Retinal pigment epithelial cell (primary cell): ENCODE results near the gene CHMP6.
A peak's percentile ranks its signal among the peaks of the same experiment; 100 is the strongest.

ENCODE experiments used
- DNase-seq: peaks from one replicate; pipeline ENCODE4 v3.0.0-alpha.2; 2010; ENCODE audit warnings: low read depth
- H3K4me3 ChIP-seq: 2 replicates; pipeline ENCODE4 v1.5.1; 2011; ENCODE audit warnings: mild to moderate bottlenecking, low read length, control low read depth, moderate library complexity
- CTCF ChIP-seq: conservative IDR thresholded peaks from 2 replicates; pipeline ENCODE4 v1.5.1; 2011; ENCODE audit warnings: low read depth, low read length, control low read depth, inconsistent platforms

CHMP6 gene

GRCh38 chr17:80983545-80983944, 8.1 kb upstream of the CHMP6 start:
- no peak for DNase-seq
- no peak for TF ChIP-seq CTCF
- no peak overlapping the region for H3K4me3 ChIP-seq

DNA sequence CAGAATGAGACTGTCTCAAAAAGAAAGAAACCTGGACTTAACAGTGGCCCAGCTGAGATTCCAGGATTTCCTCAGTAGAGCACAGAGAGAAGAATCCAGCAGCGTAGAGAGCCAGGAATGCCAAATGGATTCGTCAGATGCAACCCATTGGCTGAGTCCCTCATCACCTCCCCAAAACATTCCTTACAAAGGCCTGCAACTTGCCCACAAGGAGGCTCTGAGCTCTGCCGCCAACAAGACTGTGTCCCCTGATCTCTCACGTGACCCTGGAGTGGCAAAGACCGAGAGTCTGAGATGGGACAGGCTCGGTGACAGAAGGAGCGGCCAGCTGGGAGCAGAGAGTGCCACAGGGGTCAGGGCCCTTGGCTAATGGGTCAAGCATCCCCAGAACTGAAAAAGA, 6.9 kb upstream of the CHMP6 start:
- no peak overlapping the region for H3K4me3 ChIP-seq
- peak; percentile 54 for TF ChIP-seq CTCF
- peak; percentile 90 for DNase-seq

- TF ChIP-seq CTCF, result no peak
- no peak for DNase-seq
- H3K4me3 ChIP-seq, result no peak overlapping the region
Observed at GRCh38 chr17:80986046-80986445, 5.6 kb upstream of the CHMP6 start.

- TF ChIP-seq CTCF, result no peak
Observed at GRCh38 chr17:80986816-80987475, 4.7 kb upstream of the CHMP6 start.

GRCh38 chr17:80987941-80988461, 3.6 kb upstream of the CHMP6 start:
- H3K4me3 ChIP-seq, result no peak overlapping the region
- DNase-seq, result no peak
- TF ChIP-seq CTCF, result no peak

More at GRCh38 chr17:80986816-80987475, 4.7 kb upstream of the CHMP6 start:
- DNase-seq, result no peak
- H3K4me3 ChIP-seq, result no peak overlapping the region

DNA sequence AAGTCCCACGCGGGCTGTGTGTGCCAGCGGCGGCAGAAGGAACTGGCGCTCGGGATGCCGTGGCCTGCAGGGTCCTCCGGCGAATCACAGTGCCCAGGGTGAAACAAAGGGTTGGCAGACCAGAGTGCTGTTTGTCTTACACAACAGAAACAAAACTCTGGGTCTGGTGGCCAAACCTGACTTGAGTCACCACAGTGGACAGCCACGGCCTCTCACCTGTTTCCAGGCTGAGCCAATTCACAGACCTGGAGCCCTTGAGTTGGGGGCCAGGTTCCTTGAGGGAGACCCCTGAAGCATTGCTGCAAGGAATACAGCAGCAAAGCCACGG, 2.1 kb upstream of the CHMP6 start:
- no peak for DNase-seq
- no peak overlapping the region for H3K4me3 ChIP-seq
- TF ChIP-seq CTCF, result no peak

DNA sequence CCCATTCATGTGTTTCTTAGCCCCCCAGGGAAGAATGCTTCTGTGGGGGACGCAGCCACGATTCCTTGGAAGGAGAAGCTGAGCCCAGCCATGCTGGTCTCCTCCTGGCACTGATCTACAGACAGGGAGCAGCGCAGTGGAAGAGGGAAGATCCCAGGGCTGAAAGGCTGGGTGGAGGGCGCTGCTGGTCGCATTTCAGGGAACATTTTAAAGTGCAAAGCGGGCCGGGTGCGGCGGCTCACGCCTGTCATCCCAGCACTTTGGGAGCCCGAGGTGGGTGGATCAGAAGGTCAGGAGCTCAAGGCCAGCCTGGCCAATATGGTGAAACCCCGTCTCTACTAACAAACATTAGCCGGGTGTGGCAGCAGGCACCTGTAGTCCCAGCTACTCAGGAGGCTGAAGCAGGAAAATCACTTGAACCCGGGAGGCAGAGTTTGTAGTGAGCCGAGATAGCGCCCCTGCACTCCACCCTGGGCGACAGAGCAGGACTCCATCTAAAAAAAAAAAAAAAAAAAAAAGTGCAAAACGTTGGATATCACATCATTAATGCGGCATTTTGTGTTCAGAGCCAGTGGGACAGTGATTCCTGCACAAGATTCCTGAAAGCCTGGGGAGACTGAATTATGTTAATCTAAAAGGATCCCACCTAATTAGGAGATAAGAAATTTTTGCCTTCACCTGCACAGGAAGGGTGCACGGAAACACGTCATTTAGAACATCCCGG, 558 bp upstream of the CHMP6 start:
- DNase-seq, result no peak
- peak overlapping the region; percentile 57 for H3K4me3 ChIP-seq
- no peak for TF ChIP-seq CTCF
